HG03469 (cell line): Measurements from ENCODE around the gene SPDYE16.
"Not testable (repeated sequence)": the region's sequence is repeated elsewhere in the genome, so short reads cannot be mapped to it uniquely, and the experiment has no call there.

Experiments used
- ATAC-seq: cut with Tn5 transposase; IDR thresholded peaks from one replicate; pipeline ENCODE4 v1.9.1; 2021; ENCODE audit warnings: mild to moderate bottlenecking, moderate library complexity, moderate number of reproducible peaks; ENCODE audit not compliant: unreplicated experiment

SPDYE16 gene

GRCh38 chr7:76505168-76506080 is 37.7 kb downstream of the SPDYE16 start:
- no peak for ATAC-seq

- not testable (repeated sequence) for ATAC-seq
Observed at GRCh38 chr7:76504351-76505167, 38.5 kb downstream of the SPDYE16 start.

GRCh38 chr7:76503244-76503643 is 39.9 kb downstream of the SPDYE16 start:
- ATAC-seq = not testable (repeated sequence)

GRCh38 chr7:76502836-76503235 is 40.3 kb downstream of the SPDYE16 start:
- ATAC-seq = not testable (repeated sequence)

- ATAC-seq = not testable (repeated sequence)
Observed at GRCh38 chr7:76502224-76502623, 40.9 kb downstream of the SPDYE16 start.

- ATAC-seq = not testable (repeated sequence)
Observed at GRCh38 chr7:76499924-76500241, 43.2 kb downstream of the SPDYE16 start.

DNA sequence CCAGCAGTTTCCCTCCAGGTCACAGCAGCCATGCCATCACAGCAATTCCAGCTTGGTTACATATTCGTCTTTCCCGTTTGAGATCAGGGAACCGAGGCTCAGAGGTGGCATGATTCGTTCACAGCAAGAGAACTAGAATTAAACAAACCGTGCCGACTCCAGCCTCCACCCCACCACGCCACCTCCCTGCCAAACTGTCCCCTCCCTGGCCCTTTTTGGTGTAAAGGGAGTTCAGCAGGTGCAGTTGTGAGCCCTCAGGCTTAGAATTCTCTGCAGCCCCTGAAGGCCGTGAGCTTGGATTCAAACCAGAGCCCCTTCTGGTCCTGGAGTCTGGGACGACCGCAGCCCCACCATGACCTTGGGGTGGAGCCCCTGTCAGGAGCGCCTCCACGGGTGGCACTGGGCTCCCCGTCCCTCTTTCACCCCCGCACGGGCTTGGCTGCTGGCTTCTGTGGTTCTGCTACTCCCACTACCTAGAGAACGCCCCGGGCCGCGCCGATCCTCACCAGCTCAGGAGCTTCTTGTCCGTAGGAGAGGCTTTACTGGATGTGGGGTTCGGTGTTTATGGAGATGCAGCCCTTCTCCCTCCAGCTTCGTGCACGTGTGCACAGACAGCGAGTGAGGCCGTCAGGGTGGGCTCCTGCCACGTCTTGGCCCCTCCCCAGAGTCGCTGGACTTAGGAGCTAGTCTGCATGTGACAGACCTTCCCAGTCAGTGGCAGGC is 43.7 kb downstream of the SPDYE16 start:
- not testable (repeated sequence) for ATAC-seq

DNA sequence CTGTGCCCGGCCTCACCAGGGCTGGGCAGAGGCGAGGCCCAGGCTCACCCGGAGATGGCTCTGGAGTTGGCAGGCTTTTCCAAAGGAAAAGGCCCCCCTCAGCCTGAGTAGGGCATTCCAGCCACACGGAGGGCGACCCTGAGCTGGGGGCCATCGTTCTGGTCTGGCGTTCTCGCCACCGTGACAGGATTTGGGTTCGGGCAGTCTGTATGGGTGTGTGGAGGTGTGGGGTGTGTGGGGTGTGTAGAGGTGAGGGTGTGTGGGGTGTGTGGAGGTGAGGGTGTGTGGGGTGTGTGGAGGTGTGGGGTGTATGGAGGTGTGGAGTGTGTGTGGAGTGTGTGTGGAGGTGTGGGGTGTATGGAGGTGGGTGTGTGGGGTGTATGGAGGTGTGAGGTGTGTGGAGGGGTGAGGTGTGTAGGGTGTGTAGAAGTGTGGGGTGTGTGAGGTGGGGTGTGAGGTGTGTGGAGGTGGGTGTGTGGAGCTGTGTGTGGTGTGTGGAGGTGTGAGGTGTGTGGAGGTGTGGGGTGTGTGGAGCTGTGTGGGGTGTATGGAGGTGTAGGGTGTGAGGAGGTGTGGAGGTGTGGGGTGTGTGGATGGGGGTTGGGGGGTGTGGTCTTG is 44.4 kb downstream of the SPDYE16 start:
- not testable (repeated sequence) for ATAC-seq

DNA sequence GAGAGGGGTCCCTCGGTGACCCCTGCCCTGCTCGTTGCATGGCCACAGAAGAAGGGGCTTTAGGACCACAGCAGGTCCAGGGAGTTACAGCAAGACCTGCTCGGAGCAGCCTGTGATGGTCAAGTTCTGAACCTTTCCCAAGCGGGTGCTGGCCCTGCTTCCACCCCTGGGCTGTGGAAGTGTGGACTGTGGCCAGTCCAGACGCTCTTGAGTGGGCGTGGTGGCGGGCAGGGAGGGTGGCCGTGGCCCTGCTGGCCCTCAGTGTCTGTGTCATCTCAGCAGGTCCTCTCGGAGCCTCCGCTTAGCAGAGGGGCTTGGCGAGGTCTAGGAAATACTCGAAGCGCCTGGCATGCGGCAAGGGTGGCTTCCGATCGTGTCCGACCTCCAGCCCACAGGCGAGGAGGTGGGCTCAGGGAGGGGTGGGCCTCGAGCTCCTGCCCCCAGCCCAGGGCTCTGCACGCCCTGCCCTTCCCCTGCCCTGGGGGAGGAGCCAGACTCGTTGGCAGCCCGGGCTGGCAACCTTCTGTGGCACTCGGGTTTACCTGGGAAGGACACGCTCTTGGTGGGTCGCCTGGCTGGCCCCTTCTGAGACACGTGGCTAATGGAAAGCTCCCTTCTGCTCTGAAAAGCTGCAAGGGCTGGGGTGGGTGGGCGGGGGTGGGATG is 45.0 kb downstream of the SPDYE16 start:
- ATAC-seq = not testable (repeated sequence)

GRCh38 chr7:76495717-76496116 is 47.4 kb downstream of the SPDYE16 start:
- not testable (repeated sequence) for ATAC-seq

GRCh38 chr7:76492139-76492538 is 51.0 kb downstream of the SPDYE16 start:
- ATAC-seq = not testable (repeated sequence)

DNA sequence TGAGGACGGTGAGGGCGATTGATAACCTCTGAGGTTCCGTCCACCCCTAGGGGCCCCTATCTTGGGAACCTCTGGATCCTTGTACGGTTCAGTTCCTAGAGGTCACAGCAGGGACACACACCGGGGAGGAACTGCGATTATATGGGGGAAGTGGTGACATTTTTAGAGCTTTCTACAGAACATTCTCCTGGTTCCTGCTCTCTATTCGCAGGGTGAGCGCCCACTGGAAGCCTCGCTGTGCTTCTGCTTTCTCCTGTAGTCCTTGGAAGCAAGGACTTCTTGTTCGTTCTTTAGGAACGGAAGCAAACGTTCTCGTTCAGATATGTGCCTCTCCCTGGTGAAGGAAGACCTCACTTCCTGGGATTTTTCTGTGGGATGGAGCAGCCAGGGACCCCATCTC is 55.1 kb downstream of the SPDYE16 start:
- not testable (repeated sequence) for ATAC-seq

- ATAC-seq = peak; percentile 94
Observed at GRCh38 chr7:76486618-76487017, 56.5 kb downstream of the SPDYE16 start.

- peak; percentile 9 for ATAC-seq
Observed at GRCh38 chr7:76485822-76486610, 57.1 kb downstream of the SPDYE16 start.

- not testable (repeated sequence) for ATAC-seq
Observed at GRCh38 chr7:76484456-76484855, 58.6 kb downstream of the SPDYE16 start.

DNA sequence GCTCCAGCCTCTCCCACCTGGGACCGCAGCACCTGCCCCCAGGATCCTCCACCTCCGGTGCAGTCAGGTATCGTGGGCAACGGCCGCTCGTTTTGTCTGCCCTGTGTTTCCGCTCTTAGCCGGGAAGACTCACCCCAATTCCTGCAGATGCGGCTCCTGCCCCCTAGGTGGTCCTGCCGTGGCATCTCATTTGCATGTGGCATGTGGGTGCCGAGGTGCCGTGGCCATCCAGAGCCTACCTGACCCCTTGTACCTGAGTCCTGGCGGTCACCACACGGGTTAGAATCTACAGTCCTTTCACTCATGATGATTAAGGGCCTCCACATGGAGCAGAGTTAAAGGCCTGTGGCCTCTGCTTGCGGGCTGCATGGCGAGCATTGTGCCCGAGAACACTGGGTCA is 60.0 kb downstream of the SPDYE16 start:
- ATAC-seq = not testable (repeated sequence)

DNA sequence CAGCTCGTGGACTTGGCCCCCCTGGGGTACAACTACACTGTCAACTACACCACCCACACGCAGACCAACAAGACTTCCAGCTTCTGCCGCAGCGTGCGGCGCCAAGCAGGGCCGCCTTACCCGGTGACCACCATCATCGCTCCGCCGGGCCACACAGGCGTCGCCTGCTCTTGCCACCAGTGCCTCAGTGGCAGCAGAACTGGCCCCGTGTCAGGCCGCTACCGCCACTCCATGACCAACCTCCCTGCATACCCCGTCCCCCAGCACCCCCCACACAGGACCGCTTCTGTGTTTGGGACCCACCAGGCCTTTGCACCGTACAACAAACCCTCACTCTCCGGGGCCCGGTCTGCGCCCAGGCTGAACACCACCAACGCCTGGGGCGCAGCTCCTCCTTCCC is 60.4 kb downstream of the SPDYE16 start:
- ATAC-seq = not testable (repeated sequence)
